ENCODE data around the gene TMTC3. TPM values are rescaled to one million over a fixed set of nuclear protein-coding genes. Genes with fewer than 3 reads are reported as not detected.

TMTC3 gene
- total and polyA plus RNA-seq, 2 experiments from 2014 or later = 7.0 to 33.7 TPM

GRCh38 chr12:88166179-88166578 lies 24.1 kb downstream of the TMTC3 start:
- H3K9me2 ChIP-seq (replicated peaks; ENCODE audit: insufficient read depth) = no peaks in the 10 kb centered on the region
- WGBS (ENCODE audit: low lambda C conversion rate, missing lambda C conversion rate) = 88% methylated on average over 1 of the region's 1 CpG
- no peaks in the 10 kb centered on the region for H3K36me3 ChIP-seq (replicated peaks; ENCODE audit: insufficient read depth, low read depth)
- no peaks in the 10 kb centered on the region for H3K79me2 ChIP-seq
- no peak for TF ChIP-seq EZH2phosphoT487 (IDR thresholded peaks at IDR 0.05; ENCODE audit: low read depth, severe bottlenecking, unreplicated experiment)
- no peak for TF ChIP-seq CTCF (IDR thresholded peaks at IDR 0.05; ENCODE audit: poor library complexity)
- TF ChIP-seq EZH2 (IDR thresholded peaks at IDR 0.05; ENCODE audit: borderline replicate concordance) = no peak
- H3K4me2 ChIP-seq = no peak overlapping the region
- no peaks in the 10 kb centered on the region for H3K27me3 ChIP-seq
- no peaks in the 10 kb centered on the region for H3K9me3 ChIP-seq (ENCODE audit: low read depth)
- DNase-seq (ENCODE audit: low spot score) = no peak
- no peak overlapping the region for H3K27ac ChIP-seq
- H4K20me1 ChIP-seq (ENCODE audit: insufficient read depth, poor library complexity, severe bottlenecking) = no peaks in the 10 kb centered on the region
- H2AFZ ChIP-seq = no peak overlapping the region
- no peak overlapping the region for H3K4me3 ChIP-seq
- H3K4me1 ChIP-seq (ENCODE audit: insufficient read depth) = no peaks in the 10 kb centered on the region

DNA sequence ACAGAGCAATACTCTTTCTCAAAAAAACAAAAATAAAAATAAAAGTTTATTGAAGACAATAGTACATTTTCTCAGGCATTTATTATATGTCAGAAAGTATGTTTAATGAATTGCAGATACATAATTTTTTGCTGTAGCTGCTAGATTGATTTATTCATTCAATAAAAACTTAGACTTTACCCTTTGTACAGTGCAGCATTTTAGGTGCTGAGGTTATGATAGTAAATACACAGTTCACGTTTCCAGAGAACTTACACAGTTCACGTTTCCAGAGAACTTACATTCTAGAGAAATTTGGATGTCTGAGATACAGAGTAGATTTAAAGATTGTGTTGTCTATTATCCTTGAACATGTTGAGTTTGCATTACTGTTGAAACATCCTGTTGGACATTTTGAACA lies 25.3 kb downstream of the TMTC3 start:
- H3K36me3 ChIP-seq (replicated peaks; ENCODE audit: insufficient read depth, low read depth) = no peaks in the 10 kb centered on the region

DNA sequence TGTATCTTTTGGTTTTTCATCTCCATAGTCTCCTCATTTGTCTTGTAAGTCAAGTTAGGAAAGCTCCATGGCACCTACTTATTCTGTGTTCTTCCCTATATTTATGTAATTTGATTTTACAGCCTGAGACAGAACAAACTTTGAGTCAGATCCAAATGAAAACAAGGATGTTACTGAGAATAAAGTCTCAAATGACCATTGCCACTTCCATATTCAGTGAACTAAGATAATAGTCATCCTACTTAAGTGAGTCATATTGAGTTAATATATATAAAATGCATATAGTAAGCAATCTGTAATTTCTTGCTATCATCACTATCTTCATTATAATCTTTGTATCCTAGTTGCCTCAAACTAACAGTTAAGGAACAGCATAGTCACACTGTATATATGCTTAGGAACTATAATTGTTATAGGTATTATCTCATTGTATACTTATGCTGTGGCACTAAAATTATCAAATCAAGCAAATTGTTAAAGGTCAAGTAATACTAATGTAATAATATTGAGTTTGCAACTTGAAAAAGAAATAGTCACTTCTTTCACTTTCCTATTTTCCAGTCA lies 30.8 kb downstream of the TMTC3 start:
- TF ChIP-seq EZH2 (IDR thresholded peaks at IDR 0.05; ENCODE audit: borderline replicate concordance) (no peak), EZH2phosphoT487 (IDR thresholded peaks at IDR 0.05; ENCODE audit: low read depth, severe bottlenecking, unreplicated experiment) (no peak), CTCF (IDR thresholded peaks at IDR 0.05; ENCODE audit: poor library complexity) (no peak)
- Histone ChIP-seq H3K27ac (no peak overlapping the region), H3K4me3 (no peak overlapping the region), H3K9me3 (ENCODE audit: low read depth) (no peaks in the 10 kb centered on the region), H3K4me1 (ENCODE audit: insufficient read depth) (no peaks in the 10 kb centered on the region), H3K4me2 (no peak overlapping the region), H3K79me2 (no peaks in the 10 kb centered on the region), H3K9me2 (replicated peaks; ENCODE audit: insufficient read depth) (no peaks in the 10 kb centered on the region), H3K36me3 (replicated peaks; ENCODE audit: insufficient read depth, low read depth) (peaks cover 7% of the 10 kb centered on the region), H4K20me1 (ENCODE audit: insufficient read depth, poor library complexity, severe bottlenecking) (no peaks in the 10 kb centered on the region), H2AFZ (no peak overlapping the region), H3K27me3 (no peaks in the 10 kb centered on the region)
- DNase-seq (ENCODE audit: low spot score) = no peak

More for the DNA sequence above, 25.3 kb downstream of the TMTC3 start:
- H3K79me2 ChIP-seq = no peaks in the 10 kb centered on the region
- no peaks in the 10 kb centered on the region for H4K20me1 ChIP-seq (ENCODE audit: insufficient read depth, poor library complexity, severe bottlenecking)
- H2AFZ ChIP-seq = no peak overlapping the region
- no peak for DNase-seq (ENCODE audit: low spot score)
- WGBS (ENCODE audit: low lambda C conversion rate, missing lambda C conversion rate) = 90% methylated on average over 2 of the region's 2 CpGs
- TF ChIP-seq EZH2phosphoT487 (IDR thresholded peaks at IDR 0.05; ENCODE audit: low read depth, severe bottlenecking, unreplicated experiment) (no peak), CTCF (IDR thresholded peaks at IDR 0.05; ENCODE audit: poor library complexity) (no peak), EZH2 (IDR thresholded peaks at IDR 0.05; ENCODE audit: borderline replicate concordance) (no peak)
- no peak overlapping the region for H3K27ac ChIP-seq
- no peaks in the 10 kb centered on the region for H3K4me1 ChIP-seq (ENCODE audit: insufficient read depth)
- no peak overlapping the region for H3K4me2 ChIP-seq
- H3K9me3 ChIP-seq (ENCODE audit: low read depth) = no peaks in the 10 kb centered on the region
- no peaks in the 10 kb centered on the region for H3K9me2 ChIP-seq (replicated peaks; ENCODE audit: insufficient read depth)
- H3K4me3 ChIP-seq = no peak overlapping the region
- no peaks in the 10 kb centered on the region for H3K27me3 ChIP-seq

DNA sequence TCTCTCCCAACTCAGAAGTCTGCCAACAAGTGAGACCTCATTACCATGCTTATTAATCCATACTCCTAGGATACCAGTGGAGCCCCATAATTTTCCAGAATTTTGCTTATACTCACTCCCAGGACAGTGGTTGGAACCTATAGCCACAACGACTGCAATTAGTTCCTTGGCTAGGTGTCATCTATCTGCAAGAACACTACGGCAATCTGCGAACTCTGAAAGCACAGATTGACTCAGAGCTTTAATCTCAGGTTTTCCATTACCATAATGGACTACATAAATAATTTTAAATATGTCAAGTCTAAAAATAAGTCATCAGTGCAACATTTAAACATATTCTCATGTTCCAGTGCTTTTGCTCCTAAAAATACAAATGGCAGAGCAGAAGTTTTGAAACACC lies 33.4 kb downstream of the TMTC3 start:
- Histone ChIP-seq H3K4me1 (ENCODE audit: insufficient read depth) (peaks cover 5% of the 10 kb centered on the region), H2AFZ (no peak overlapping the region), H3K27me3 (no peaks in the 10 kb centered on the region), H3K4me2 (no peak overlapping the region), H3K27ac (no peak overlapping the region), H4K20me1 (ENCODE audit: insufficient read depth, poor library complexity, severe bottlenecking) (no peaks in the 10 kb centered on the region), H3K36me3 (replicated peaks; ENCODE audit: insufficient read depth, low read depth) (peaks cover 7% of the 10 kb centered on the region), H3K9me3 (ENCODE audit: low read depth) (no peaks in the 10 kb centered on the region), H3K4me3 (no peak overlapping the region), H3K9me2 (replicated peaks; ENCODE audit: insufficient read depth) (no peaks in the 10 kb centered on the region), H3K79me2 (no peaks in the 10 kb centered on the region)
- 93% methylated on average over 3 of the region's 3 CpGs for WGBS (ENCODE audit: low lambda C conversion rate, missing lambda C conversion rate)
- TF ChIP-seq EZH2phosphoT487 (IDR thresholded peaks at IDR 0.05; ENCODE audit: low read depth, severe bottlenecking, unreplicated experiment) (no peak), EZH2 (IDR thresholded peaks at IDR 0.05; ENCODE audit: borderline replicate concordance) (no peak), CTCF (IDR thresholded peaks at IDR 0.05; ENCODE audit: poor library complexity) (no peak)
- DNase-seq (ENCODE audit: low spot score) = no peak
